ENCODE data around the gene TMEM132D. TPM values are rescaled to one million over a fixed set of nuclear protein-coding genes. Genes with fewer than 3 reads are reported as not detected.

Gene TMEM132D
- total and polyA plus RNA-seq, 2 of the 8 experiments (the other 6 are each of a cell fraction or from before 2014, with no cell fraction given) = 3.5 to 10.1 TPM

DNA sequence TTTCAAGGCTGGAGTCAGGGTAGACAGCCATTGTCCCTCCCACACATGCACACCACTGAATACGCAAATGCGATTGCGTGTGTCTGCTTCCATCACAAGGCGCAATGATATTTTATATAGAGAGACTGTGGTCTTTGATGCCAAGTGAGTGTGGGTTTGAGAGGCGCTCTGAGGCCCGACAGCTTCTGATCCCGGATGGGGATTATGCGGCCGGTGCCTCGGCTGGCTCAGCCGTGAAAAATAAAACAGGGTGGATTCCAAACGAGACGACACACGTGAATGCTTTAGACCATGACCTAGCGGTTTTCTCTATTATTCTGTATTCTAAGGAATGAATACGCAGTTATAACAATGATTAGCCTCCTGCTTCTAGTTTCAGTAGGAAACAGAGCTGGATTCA lies 72.5 kb downstream of the TMEM132D start:
- TF ChIP-seq EZH2 (IDR thresholded peaks at IDR 0.05; ENCODE audit: low read depth, low read length, severe bottlenecking) = no peak
- TF ChIP-seq CREB1 (IDR thresholded peaks at IDR 0.05) = no peak
- TF ChIP-seq CHD2 (IDR thresholded peaks at IDR 0.05; ENCODE audit: low read length) = no peak
- no peak for TF ChIP-seq SUZ12 (IDR thresholded peaks at IDR 0.05; ENCODE audit: low read length)
- no peak for TF ChIP-seq POLR2A (IDR thresholded peaks at IDR 0.05; ENCODE audit: control extremely low read depth in 1 of 2, low read depth in 2 of 2, low read length in 2 of 2)
- TF ChIP-seq SRF (IDR thresholded peaks at IDR 0.05; ENCODE audit: low read depth, low read length) = no peak
- no peak for TF ChIP-seq CEBPB (IDR thresholded peaks at IDR 0.05; ENCODE audit: low read depth, low read length)
- TF ChIP-seq EGR1 (IDR thresholded peaks at IDR 0.05; ENCODE audit: borderline replicate concordance, low read depth, low read length) = no peak
- TF ChIP-seq CHD1 (IDR thresholded peaks at IDR 0.05; ENCODE audit: low read depth, low read length) = no peak
- TF ChIP-seq TBP (IDR thresholded peaks at IDR 0.05; ENCODE audit: low read depth, low read length) = no peak
- no peak overlapping the region for H3K23ac ChIP-seq (ENCODE audit: insufficient read length)
- no peak overlapping the region for H3K27ac ChIP-seq (ENCODE audit: low read depth, low read length)
- FAIRE-seq = no peak
- H3K4me3 ChIP-seq (ENCODE audit: extremely low read depth in 1 of 4, insufficient read depth in 2 of 4, low read depth in 3 of 4, low read length in 4 of 4) = no peak overlapping the region
- peaks cover 2% of the 10 kb centered on the region; the same call in 1 of the 2 replicates for H3K79me1 ChIP-seq (ENCODE audit: low read depth, low read length)
- no peak overlapping the region for H2AFZ ChIP-seq (ENCODE audit: low read length)
- H3K18ac ChIP-seq (ENCODE audit: extremely low read depth, low read length) = peak overlapping the region; percentile 89; the same call in 1 of the 2 replicates
- no peak overlapping the region for H3K4ac ChIP-seq (replicated peaks; ENCODE audit: insufficient read length, low read depth, low read length)
- H2BK15ac ChIP-seq (ENCODE audit: low read length) = 0 out of 2 replicates have a peak overlapping the region, but pooled peaks have one; percentile 31
- no peaks in the 10 kb centered on the region for H3K27me3 ChIP-seq (replicated peaks in 1 of 4; ENCODE audit: control insufficient read depth in 3 of 4, extremely low read depth in 1 of 4, insufficient read depth in 3 of 4, low read length in 3 of 4)
- DNase-seq (ENCODE audit: low read depth in 1 of 2, low spot score in 2 of 2) = no peak
- no peak overlapping the region for H4K5ac ChIP-seq (ENCODE audit: insufficient read length, low read depth, low read length)
- peaks cover 0 to 11% of the 10 kb centered on the region in 2 experiments; a peak in 1 of 4 replicates for H3K79me2 ChIP-seq (ENCODE audit: control insufficient read depth in 1 of 2, insufficient read depth in 2 of 2, low read length in 2 of 2)
- no peak overlapping the region for H3K56ac ChIP-seq (replicated peaks; ENCODE audit: insufficient read length, low read depth, low read length)
- H3K9ac ChIP-seq (replicated peaks in 1 of 4; ENCODE audit: extremely low read depth in 1 of 4, low read depth in 3 of 4, low read length in 3 of 4) = no peak overlapping the region; a peak in 1 of 7 replicates
- H3K36me3 ChIP-seq (ENCODE audit: control insufficient read depth in 2 of 4, insufficient read depth in 4 of 4, low read length in 3 of 4) = no peaks in the 10 kb centered on the region; a peak in 2 of 8 replicates
- H2BK20ac ChIP-seq (ENCODE audit: low read length) = no peak overlapping the region
- peak overlapping the region; percentile 32; the same call in 1 of the 2 replicates for H2AK5ac ChIP-seq (ENCODE audit: low read depth, low read length)
- peak overlapping the region; percentile 32; the same call in 1 of the 2 replicates for H2BK5ac ChIP-seq (ENCODE audit: low read depth, low read length)
- peak overlapping the region in 1 of 2 experiments; percentile 42; a peak in 2 of 4 replicates for H3K4me2 ChIP-seq (ENCODE audit: insufficient read depth in 1 of 2, low read depth in 2 of 2, low read length in 2 of 2)
- POLR2A ChIA-PET (ENCODE audit: partially characterized antibody) = no interaction called here
- no peak overlapping the region for H2BK120ac ChIP-seq (replicated peaks; ENCODE audit: low read depth, low read length)
- H3K14ac ChIP-seq (ENCODE audit: insufficient read length) = no peak overlapping the region
- H2BK12ac ChIP-seq (ENCODE audit: low read depth, low read length) = peak overlapping the region; percentile 88
- no peaks in the 10 kb centered on the region for H3K9me3 ChIP-seq (ENCODE audit: insufficient read depth in 2 of 2, low read depth in 1 of 2, low read length in 1 of 2)
- WGBS, 2 experiments (ENCODE audit: extremely low coverage in 1 of 2, insufficient coverage in 1 of 2, insufficient read length in 1 of 2, insufficient replicate concordance in 2 of 2, low coverage in 1 of 2, low lambda C conversion rate in 2 of 2, missing lambda C conversion rate in 1 of 2) = 89% methylated on average over 16 of the region's 16 CpGs; no CpG with 5 or more reads in 1 of the 2 experiments
- no peak overlapping the region for H4K91ac ChIP-seq (replicated peaks; ENCODE audit: insufficient read length, low read length)
- peaks cover 5 to 18% (median 12%) of the 10 kb centered on the region in 4 experiments for H3K4me1 ChIP-seq (replicated peaks in 1 of 4; ENCODE audit: control insufficient read depth in 3 of 4, insufficient read depth in 4 of 4, low read length in 3 of 4)
- CTCF ChIA-PET (ENCODE audit: partially characterized antibody) = interaction anchor here (0.8 to 1.2 kb wide), 2 partner anchors 127 to 244 kb away, joined by 3 to 4 read pairs; no protein-coding TSS in a partner anchor
- H3K23me2 ChIP-seq (ENCODE audit: low read depth, low read length) = no peaks in the 10 kb centered on the region
- peaks cover 0 to 1% of the 10 kb centered on the region in 2 experiments for H4K20me1 ChIP-seq (replicated peaks in 1 of 2; ENCODE audit: control insufficient read depth in 1 of 2, insufficient read depth in 2 of 2, low read length in 2 of 2)
- no peak overlapping the region for H4K8ac ChIP-seq (ENCODE audit: extremely low read depth, insufficient read depth, low read length)

All from H1 (cell line).